Osteoblast (primary cell): ENCODE measurements around the gene GNAT3. TPM values are rescaled to one million over a fixed set of nuclear protein-coding genes. Genes with fewer than 3 reads are reported as not detected.

Experiments used
- DNase-seq: peaks from one replicate; pipeline ENCODE4 v3.0.0; 2011; ENCODE audit warnings: low spot score, mixed read lengths; ENCODE audit not compliant: insufficient read length; ENCODE audit errors: missing footprints
- H2AFZ ChIP-seq: 2 replicates; pipeline ENCODE4 v1.6.0; 2011; ENCODE audit warnings: mild to moderate bottlenecking, low read length
- H3K27ac ChIP-seq: 2 replicates; pipeline ENCODE4 v1.5.1; 2011; ENCODE audit warnings: mild to moderate bottlenecking, low read depth, low read length, moderate library complexity
- H3K27me3 ChIP-seq: 2 replicates; pipeline ENCODE4 v1.6.0; 2012; ENCODE audit warnings: mild to moderate bottlenecking, control low read depth, inconsistent platforms, low read length, moderate library complexity; ENCODE audit not compliant: insufficient read depth
- H3K36me3 ChIP-seq: 2 replicates; pipeline ENCODE4 v1.5.1; 2011; ENCODE audit warnings: mild to moderate bottlenecking, low read length, control low read depth, moderate library complexity; ENCODE audit not compliant: insufficient read depth
- H3K4me1 ChIP-seq: 2 replicates; pipeline ENCODE4 v1.5.1; 2011; ENCODE audit warnings: mild to moderate bottlenecking, low read length, control low read depth, moderate library complexity; ENCODE audit not compliant: insufficient read depth
- H3K4me2 ChIP-seq: 2 replicates; pipeline ENCODE4 v1.6.0; 2011; ENCODE audit warnings: mild to moderate bottlenecking, low read length; ENCODE audit not compliant: insufficient read depth
- H3K4me3 ChIP-seq: fragments of 200-600 bp; sonication (generic); 3 replicates; pipeline ENCODE4 v1.5.1; 2012; ENCODE audit warnings: mild to moderate bottlenecking, low read length, inconsistent platforms; ENCODE audit not compliant: insufficient read depth
- H3K79me2 ChIP-seq: 2 replicates; pipeline ENCODE4 v1.6.0; 2012; ENCODE audit warnings: mild to moderate bottlenecking, low read length, control low read depth, inconsistent platforms; ENCODE audit not compliant: insufficient read depth
- H3K9me3 ChIP-seq: 2 replicates; pipeline ENCODE4 v1.5.1; 2011; ENCODE audit warnings: low read depth, low read length, control low read depth
- H4K20me1 ChIP-seq: 2 replicates; pipeline ENCODE4 v1.6.0; 2012; ENCODE audit warnings: mild to moderate bottlenecking, low read length, control low read depth; ENCODE audit not compliant: insufficient read depth
- CTCF ChIP-seq: IDR thresholded peaks from 2 replicates; pipeline ENCODE4 v1.5.1; 2011; ENCODE audit warnings: mild to moderate bottlenecking, low read depth, low read length, moderate library complexity; ENCODE audit errors: extremely low read depth
- total RNA-seq: library from RNA; depleted of rRNA; stranded (reverse); fragments of >200 nt; gene quantifications from 2 replicates; pipeline ENCODE4 v1.2.3, GENCODE V29; 2012

Gene GNAT3
- total RNA-seq, 1 donor = not detected

GRCh38 chr7:80449836-80450235, 62.0 kb downstream of the GNAT3 start:
- no peak for TF ChIP-seq CTCF
- Histone ChIP-seq H3K27ac (no peak overlapping the region), H2AFZ (no peak overlapping the region), H4K20me1 (no peaks in the 10 kb centered on the region), H3K9me3 (no peaks in the 10 kb centered on the region), H3K4me2 (no peak overlapping the region), H3K36me3 (no peaks in the 10 kb centered on the region), H3K4me3 (no peak overlapping the region), H3K4me1 (peaks cover 15% of the 10 kb centered on the region), H3K79me2 (no peaks in the 10 kb centered on the region), H3K27me3 (no peaks in the 10 kb centered on the region)
- DNase-seq = no peak

- H3K9me3 ChIP-seq = no peaks in the 10 kb centered on the region
- no peak overlapping the region for H2AFZ ChIP-seq
- H4K20me1 ChIP-seq = no peaks in the 10 kb centered on the region
- H3K27me3 ChIP-seq = no peaks in the 10 kb centered on the region
- peaks cover 16% of the 10 kb centered on the region for H3K4me1 ChIP-seq
- no peak overlapping the region for H3K4me2 ChIP-seq
- H3K36me3 ChIP-seq = no peaks in the 10 kb centered on the region
- no peak for TF ChIP-seq CTCF
- DNase-seq = no peak
- no peak overlapping the region for H3K27ac ChIP-seq
- no peaks in the 10 kb centered on the region for H3K79me2 ChIP-seq
- no peak overlapping the region for H3K4me3 ChIP-seq
Measured at GRCh38 chr7:80445351-80445750, 66.5 kb downstream of the GNAT3 start.

GRCh38 chr7:80444811-80445210, 67.1 kb downstream of the GNAT3 start:
- DNase-seq = no peak
- H3K4me2 ChIP-seq = no peak overlapping the region
- no peaks in the 10 kb centered on the region for H3K27me3 ChIP-seq
- no peaks in the 10 kb centered on the region for H3K79me2 ChIP-seq
- no peaks in the 10 kb centered on the region for H3K36me3 ChIP-seq
- H3K27ac ChIP-seq = no peak overlapping the region
- no peak overlapping the region for H3K4me3 ChIP-seq
- peaks cover 21% of the 10 kb centered on the region for H3K4me1 ChIP-seq
- H2AFZ ChIP-seq = no peak overlapping the region
- no peaks in the 10 kb centered on the region for H3K9me3 ChIP-seq
- no peak for TF ChIP-seq CTCF
- H4K20me1 ChIP-seq = no peaks in the 10 kb centered on the region

DNA sequence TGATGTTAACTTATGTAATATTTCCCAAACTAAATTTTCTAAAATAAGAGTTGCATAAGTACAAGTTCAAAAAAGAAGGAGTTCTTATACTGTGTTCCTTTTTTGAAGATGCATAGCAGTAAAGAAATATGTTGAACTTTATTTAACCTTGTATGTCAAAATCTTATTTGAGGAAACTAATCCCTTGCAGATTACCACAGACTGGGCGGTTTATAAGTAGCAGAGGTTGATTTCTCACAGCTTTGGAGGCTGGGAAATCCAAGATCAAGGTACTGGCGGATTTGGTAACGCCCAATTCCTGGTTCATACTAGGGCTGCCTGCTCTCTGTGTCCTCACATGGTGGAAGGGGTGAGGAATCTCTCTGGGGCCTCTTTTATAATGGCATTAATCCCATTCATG, 68.5 kb downstream of the GNAT3 start:
- no peak overlapping the region for H3K27ac ChIP-seq
- H3K4me2 ChIP-seq = no peak overlapping the region
- H3K36me3 ChIP-seq = no peaks in the 10 kb centered on the region
- H4K20me1 ChIP-seq = no peaks in the 10 kb centered on the region
- H3K79me2 ChIP-seq = no peaks in the 10 kb centered on the region
- H3K27me3 ChIP-seq = no peaks in the 10 kb centered on the region
- H3K9me3 ChIP-seq = no peaks in the 10 kb centered on the region
- peaks cover 25% of the 10 kb centered on the region for H3K4me1 ChIP-seq
- TF ChIP-seq CTCF = no peak
- H2AFZ ChIP-seq = no peak overlapping the region
- no peak for DNase-seq
- H3K4me3 ChIP-seq = no peak overlapping the region
